NT2/D1 (cell line): ENCODE data around the gene GRAMD1B.
A peak's percentile ranks its signal among the peaks of the same experiment; 100 is the strongest.

Experiments used
- DNase-seq: peaks from one replicate; pipeline ENCODE4 v3.0.0-alpha.2; 2011; ENCODE audit warnings: low read depth, low spot score
- H3K27me3 ChIP-seq: 2 replicates; pipeline ENCODE4 v1.6.0; 2011; ENCODE audit warnings: mild to moderate bottlenecking; ENCODE audit not compliant: insufficient read length, insufficient read depth
- H3K36me3 ChIP-seq: 2 replicates; pipeline ENCODE4 v1.6.1; 2011; ENCODE audit warnings: mild to moderate bottlenecking, low read length, mixed read lengths; ENCODE audit not compliant: insufficient read depth, insufficient read length
- H3K4me1 ChIP-seq: 2 replicates; pipeline ENCODE4 v1.5.1; 2011; ENCODE audit not compliant: insufficient read depth, insufficient read length
- H3K4me3 ChIP-seq: 2 replicates; pipeline ENCODE4 v1.5.1; 2011; ENCODE audit warnings: low read depth; ENCODE audit not compliant: insufficient read length
- H3K9ac ChIP-seq: 2 replicates; pipeline ENCODE4 v1.6.0; 2011; ENCODE audit warnings: low read depth; ENCODE audit not compliant: insufficient read length
- H3K9me3 ChIP-seq: 2 replicates; pipeline ENCODE4 v1.5.1; 2011; ENCODE audit warnings: mild to moderate bottlenecking, low read length; ENCODE audit not compliant: insufficient read depth
- SUZ12 ChIP-seq: IDR thresholded peaks from 2 replicates; pipeline ENCODE4 v1.6.1; 2011; ENCODE audit not compliant: insufficient read length, insufficient read depth; ENCODE audit errors: extremely low read depth
- YY1 ChIP-seq: IDR thresholded peaks from 2 replicates; pipeline ENCODE4 v1.6.1; 2011; ENCODE audit not compliant: insufficient read length, insufficient read depth
- ZNF274 ChIP-seq: IDR thresholded peaks from 2 replicates; pipeline ENCODE4 v1.6.1; 2011; ENCODE audit warnings: mild to moderate bottlenecking, low read depth, low read length

GRAMD1B gene

DNA sequence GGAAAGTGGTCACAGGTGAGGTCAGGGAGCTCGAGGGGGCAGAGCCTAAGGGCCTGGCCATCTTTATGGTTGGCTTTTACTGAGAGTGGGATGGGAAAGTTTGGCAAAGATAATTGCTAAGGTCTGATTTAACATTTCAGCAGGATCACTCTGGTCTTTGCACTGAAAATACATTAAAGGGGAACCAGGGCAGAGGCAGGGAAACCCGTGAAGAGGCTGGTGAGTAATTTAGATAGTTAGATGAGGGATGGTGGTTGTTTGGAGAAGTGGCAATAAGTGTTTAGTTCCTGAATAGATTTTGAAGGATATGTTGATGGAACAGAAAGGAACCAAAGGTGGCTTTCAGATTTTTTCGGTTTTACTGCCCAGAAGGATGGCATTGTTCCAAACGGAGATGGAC is 173.6 kb downstream of the GRAMD1B start:
- TF ChIP-seq YY1 (no peak), SUZ12 (no peak), ZNF274 (no peak)
- H3K9me3 ChIP-seq = no peaks in the 10 kb centered on the region
- no peak overlapping the region for H3K4me3 ChIP-seq
- no peak for DNase-seq
- peaks cover 2% of the 10 kb centered on the region for H3K4me1 ChIP-seq
- no peaks in the 10 kb centered on the region for H3K27me3 ChIP-seq
- peaks cover 36% of the 10 kb centered on the region for H3K36me3 ChIP-seq
- H3K9ac ChIP-seq = no peak overlapping the region

GRCh38 chr11:123607781-123608180 is 177.7 kb downstream of the GRAMD1B start:
- peaks cover 3% of the 10 kb centered on the region for H3K4me1 ChIP-seq
- no peak overlapping the region for H3K4me3 ChIP-seq
- no peaks in the 10 kb centered on the region for H3K9me3 ChIP-seq
- H3K36me3 ChIP-seq = peaks cover 51% of the 10 kb centered on the region
- no peaks in the 10 kb centered on the region for H3K27me3 ChIP-seq
- TF ChIP-seq ZNF274 (no peak), SUZ12 (no peak), YY1 (no peak)
- no peak overlapping the region for H3K9ac ChIP-seq
- DNase-seq = no peak

- no peaks in the 10 kb centered on the region for H3K9me3 ChIP-seq
- TF ChIP-seq SUZ12 (no peak), ZNF274 (no peak), YY1 (no peak)
- peaks cover 3% of the 10 kb centered on the region for H3K4me1 ChIP-seq
- H3K27me3 ChIP-seq = no peaks in the 10 kb centered on the region
- H3K4me3 ChIP-seq = no peak overlapping the region
- H3K9ac ChIP-seq = no peak overlapping the region
- DNase-seq = no peak
- peaks cover 56% of the 10 kb centered on the region for H3K36me3 ChIP-seq
These were observed 178.3 kb downstream of the GRAMD1B start for GRCh38 chr11:123608371-123608770.

DNA sequence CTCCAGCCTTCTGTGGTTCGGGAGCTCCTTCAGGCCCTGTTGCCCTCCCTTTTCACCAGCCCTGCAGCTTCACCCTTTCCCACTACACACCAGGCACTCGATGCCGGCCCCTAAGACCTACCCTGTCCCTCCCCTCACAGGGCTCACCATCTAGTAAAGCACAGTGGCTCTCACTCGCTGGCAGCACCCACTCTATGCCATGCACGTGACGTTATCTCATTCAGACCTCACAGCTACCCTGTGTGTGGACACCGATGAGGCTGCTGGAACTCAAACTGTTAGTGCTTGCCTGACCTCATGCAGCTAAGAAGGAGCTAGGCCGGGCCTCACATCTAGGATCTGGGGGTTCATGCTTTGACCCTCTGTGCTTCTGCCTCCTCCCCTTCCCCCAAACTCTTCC is 178.9 kb downstream of the GRAMD1B start:
- TF ChIP-seq SUZ12 (no peak), YY1 (no peak), ZNF274 (no peak)
- peaks cover 3% of the 10 kb centered on the region for H3K4me1 ChIP-seq
- no peaks in the 10 kb centered on the region for H3K9me3 ChIP-seq
- no peak overlapping the region for H3K4me3 ChIP-seq
- DNase-seq = no peak
- no peaks in the 10 kb centered on the region for H3K27me3 ChIP-seq
- H3K9ac ChIP-seq = no peak overlapping the region
- peaks cover 60% of the 10 kb centered on the region for H3K36me3 ChIP-seq

- Histone ChIP-seq H3K4me1 (peaks cover 3% of the 10 kb centered on the region), H3K4me3 (no peak overlapping the region), H3K36me3 (peaks cover 54% of the 10 kb centered on the region), H3K27me3 (no peaks in the 10 kb centered on the region), H3K9me3 (no peaks in the 10 kb centered on the region), H3K9ac (no peak overlapping the region)
- TF ChIP-seq YY1 (no peak), SUZ12 (no peak), ZNF274 (no peak)
- DNase-seq = peak; percentile 3
These were observed 181.6 kb downstream of the GRAMD1B start for GRCh38 chr11:123611698-123612097.

- no peak for DNase-seq
- no peak overlapping the region for H3K9ac ChIP-seq
- no peaks in the 10 kb centered on the region for H3K9me3 ChIP-seq
- H3K36me3 ChIP-seq = peaks cover 32% of the 10 kb centered on the region
- H3K4me3 ChIP-seq = no peak overlapping the region
- TF ChIP-seq ZNF274 (no peak), SUZ12 (no peak), YY1 (no peak)
- peaks cover 3% of the 10 kb centered on the region for H3K4me1 ChIP-seq
- H3K27me3 ChIP-seq = no peaks in the 10 kb centered on the region
These were observed 186.6 kb downstream of the GRAMD1B start for GRCh38 chr11:123616505-123617198.

DNA sequence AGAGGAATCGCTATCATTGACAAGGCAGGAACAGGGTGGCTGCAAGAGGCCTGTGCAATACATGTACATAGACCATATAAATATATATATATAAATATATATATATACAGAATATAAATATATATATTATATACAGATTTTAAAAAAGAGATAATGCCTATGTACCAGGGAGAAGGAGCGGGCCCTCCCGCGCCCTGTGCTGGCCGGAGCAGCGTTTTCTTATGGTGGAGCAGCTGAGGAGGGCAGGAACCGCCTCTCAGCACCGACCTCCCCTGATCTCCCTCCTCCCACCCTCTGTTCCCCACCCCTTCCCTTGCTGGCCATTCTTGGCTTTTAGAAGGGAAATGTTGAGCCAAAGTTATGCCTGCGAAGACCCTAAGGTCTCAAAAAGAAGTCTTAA is 192.5 kb downstream of the GRAMD1B start:
- H3K9ac ChIP-seq = no peak overlapping the region
- H3K27me3 ChIP-seq = no peaks in the 10 kb centered on the region
- TF ChIP-seq SUZ12 (no peak), YY1 (no peak), ZNF274 (no peak)
- no peaks in the 10 kb centered on the region for H3K9me3 ChIP-seq
- no peak overlapping the region for H3K4me3 ChIP-seq
- H3K4me1 ChIP-seq = no peaks in the 10 kb centered on the region
- DNase-seq = no peak
- peaks cover 21% of the 10 kb centered on the region for H3K36me3 ChIP-seq

GRCh38 chr11:123624974-123625373 is 194.9 kb downstream of the GRAMD1B start:
- H3K4me1 ChIP-seq = no peaks in the 10 kb centered on the region
- no peak overlapping the region for H3K4me3 ChIP-seq
- H3K27me3 ChIP-seq = no peaks in the 10 kb centered on the region
- TF ChIP-seq YY1 (no peak), ZNF274 (no peak), SUZ12 (no peak)
- H3K9me3 ChIP-seq = no peaks in the 10 kb centered on the region
- no peak for DNase-seq
- H3K9ac ChIP-seq = no peak overlapping the region
- H3K36me3 ChIP-seq = peaks cover 11% of the 10 kb centered on the region
